HepG2 (cell line): ENCODE measurements around the gene HS6ST1. TPM values are rescaled to one million over a fixed set of nuclear protein-coding genes. Genes with fewer than 3 reads are reported as not detected.

Experiments used
- AHR ChIP-seq: IDR thresholded peaks from 2 replicates; pipeline ENCODE4 v1.6.1; 2018; ENCODE audit warnings: missing genetic modification reagents, missing compliant biosample characterization
- BCL6 ChIP-seq: IDR thresholded peaks from 2 replicates; pipeline ENCODE4 v1.6.1; 2016; ENCODE audit warnings: missing genetic modification reagents, missing compliant biosample characterization
- BHLHE40 ChIP-seq: IDR thresholded peaks from 2 replicates; pipeline ENCODE4 v1.6.1; 2011; ENCODE audit warnings: low read length, improper control_type of control experiment
- ERF ChIP-seq: IDR thresholded peaks from 2 replicates; pipeline ENCODE4 v1.6.1; 2018; ENCODE audit warnings: missing biosample characterization, missing genetic modification reagents
- IKZF4 ChIP-seq: sonication (generic); formaldehyde crosslinking; IDR thresholded peaks from 2 replicates; pipeline ENCODE4 v1.5.1; 2020; ENCODE audit warnings: borderline replicate concordance, mild to moderate bottlenecking, low read depth, missing genetic modification reagents; ENCODE audit errors: not compliant biosample characterization
- NFKB2 ChIP-seq: sonication (generic); formaldehyde crosslinking; IDR thresholded peaks from 2 replicates; pipeline ENCODE4 v1.4.0; 2020; ENCODE audit warnings: missing genetic modification reagents, borderline replicate concordance
- NFKBIZ ChIP-seq: IDR thresholded peaks from 2 replicates; pipeline ENCODE4 v1.6.1; 2018; ENCODE audit warnings: missing genetic modification reagents, missing compliant biosample characterization
- PRDM10 ChIP-seq: sonication (generic); formaldehyde crosslinking; IDR thresholded peaks from 2 replicates; pipeline ENCODE4 v1.4.0; 2020; ENCODE audit warnings: low read depth, missing genetic modification reagents
- TFAP4 ChIP-seq: sonication (generic); IDR thresholded peaks from 2 replicates; pipeline ENCODE4 v1.6.1; 2016; ENCODE audit warnings: low read depth, borderline replicate concordance
- ZNF446 ChIP-seq: sonication (generic); formaldehyde crosslinking; IDR thresholded peaks from 2 replicates; pipeline ENCODE4 v1.5.0; 2020; ENCODE audit warnings: mild to moderate bottlenecking, missing genetic modification reagents
- ZNF660 ChIP-seq: sonication (generic); formaldehyde crosslinking; IDR thresholded peaks from 2 replicates; pipeline ENCODE4 v1.5.1; 2020; ENCODE audit warnings: mild to moderate bottlenecking, low read depth, missing genetic modification reagents, borderline replicate concordance
- ZNF75D ChIP-seq: sonication (generic); formaldehyde crosslinking; IDR thresholded peaks from 2 replicates; pipeline ENCODE4 v1.8.1; 2023; ENCODE audit warnings: missing genetic modification reagents, mild to moderate bottlenecking, borderline replicate concordance
- ZSCAN25 ChIP-seq: sonication (generic); formaldehyde crosslinking; IDR thresholded peaks from 2 replicates; pipeline ENCODE4 v1.8.0; 2022; ENCODE audit warnings: mild to moderate bottlenecking, missing genetic modification reagents
- polyA plus RNA-seq, 8 experiments: library from polyadenylated mRNA; depleted of rRNA in 3 of 8; stranded (reverse) in 7 of 8; unstranded in 1 of 8; fragments of >200 nt; fragmentation: Illumina TruSeq in 4 of 8; extraction: Trizol in 4 of 8; gene quantifications; 2 replicates each; pipeline versions ENCODE4 v1.2.1 to v1.2.3, GENCODE V29; 2011 to 2016; ENCODE audit warnings: low read depth in 4 of 8, missing spikeins in 1 of 8, mixed read lengths in 1 of 8; ENCODE audit not compliant: insufficient read depth in 1 of 8
- total RNA-seq, 5 experiments: library from RNA; depleted of rRNA; stranded (reverse); fragments of >200 nt; fragmentation: Illumina TruSeq; extraction: Trizol; gene quantifications; 2 replicates each; pipeline ENCODE4 v1.2.3, GENCODE V29; 2016; ENCODE audit warnings: low read depth in 1 of 5
- TF ChIP-seq, protein P1 (sequence below): sonication (generic); formaldehyde crosslinking; IDR thresholded peaks from 2 replicates; pipeline ENCODE4 v1.4.0; 2020; ENCODE audit warnings: mild to moderate bottlenecking, missing genetic modification reagents

Gene HS6ST1
- total and polyA plus RNA-seq, 2 of the 13 experiments (the other 11 are each of a cell fraction or from before 2014, with no cell fraction given) = 34.5 to 84.6 TPM

- TF ChIP-seq PRDM10 (peak; percentile 96), IKZF4 (CRISPR knock-in tag) (peak; percentile 36), TFAP4 (peak; percentile 66; the same call in 1 of the 2 replicates), NFKB2 (CRISPR knock-in tag) (peak; percentile 68; the same call in 1 of the 2 replicates), BCL6 (CRISPR knock-in tag) (peak; percentile 83), ERF (CRISPR knock-in tag) (peak; percentile 90; the same call in 1 of the 2 replicates), NFKBIZ (CRISPR knock-in tag) (no peak; the same call in 1 of the 2 replicates), ZNF446 (CRISPR knock-in tag) (no peak), ZNF660 (no peak), ZNF75D (CRISPR knock-in tag) (no peak), BHLHE40 (peak; percentile 59), ZSCAN25 (CRISPR knock-in tag) (peak; percentile 87; the same call in 1 of the 2 replicates), AHR (CRISPR knock-in tag) (no peak)
- TF ChIP-seq, protein P1, sequence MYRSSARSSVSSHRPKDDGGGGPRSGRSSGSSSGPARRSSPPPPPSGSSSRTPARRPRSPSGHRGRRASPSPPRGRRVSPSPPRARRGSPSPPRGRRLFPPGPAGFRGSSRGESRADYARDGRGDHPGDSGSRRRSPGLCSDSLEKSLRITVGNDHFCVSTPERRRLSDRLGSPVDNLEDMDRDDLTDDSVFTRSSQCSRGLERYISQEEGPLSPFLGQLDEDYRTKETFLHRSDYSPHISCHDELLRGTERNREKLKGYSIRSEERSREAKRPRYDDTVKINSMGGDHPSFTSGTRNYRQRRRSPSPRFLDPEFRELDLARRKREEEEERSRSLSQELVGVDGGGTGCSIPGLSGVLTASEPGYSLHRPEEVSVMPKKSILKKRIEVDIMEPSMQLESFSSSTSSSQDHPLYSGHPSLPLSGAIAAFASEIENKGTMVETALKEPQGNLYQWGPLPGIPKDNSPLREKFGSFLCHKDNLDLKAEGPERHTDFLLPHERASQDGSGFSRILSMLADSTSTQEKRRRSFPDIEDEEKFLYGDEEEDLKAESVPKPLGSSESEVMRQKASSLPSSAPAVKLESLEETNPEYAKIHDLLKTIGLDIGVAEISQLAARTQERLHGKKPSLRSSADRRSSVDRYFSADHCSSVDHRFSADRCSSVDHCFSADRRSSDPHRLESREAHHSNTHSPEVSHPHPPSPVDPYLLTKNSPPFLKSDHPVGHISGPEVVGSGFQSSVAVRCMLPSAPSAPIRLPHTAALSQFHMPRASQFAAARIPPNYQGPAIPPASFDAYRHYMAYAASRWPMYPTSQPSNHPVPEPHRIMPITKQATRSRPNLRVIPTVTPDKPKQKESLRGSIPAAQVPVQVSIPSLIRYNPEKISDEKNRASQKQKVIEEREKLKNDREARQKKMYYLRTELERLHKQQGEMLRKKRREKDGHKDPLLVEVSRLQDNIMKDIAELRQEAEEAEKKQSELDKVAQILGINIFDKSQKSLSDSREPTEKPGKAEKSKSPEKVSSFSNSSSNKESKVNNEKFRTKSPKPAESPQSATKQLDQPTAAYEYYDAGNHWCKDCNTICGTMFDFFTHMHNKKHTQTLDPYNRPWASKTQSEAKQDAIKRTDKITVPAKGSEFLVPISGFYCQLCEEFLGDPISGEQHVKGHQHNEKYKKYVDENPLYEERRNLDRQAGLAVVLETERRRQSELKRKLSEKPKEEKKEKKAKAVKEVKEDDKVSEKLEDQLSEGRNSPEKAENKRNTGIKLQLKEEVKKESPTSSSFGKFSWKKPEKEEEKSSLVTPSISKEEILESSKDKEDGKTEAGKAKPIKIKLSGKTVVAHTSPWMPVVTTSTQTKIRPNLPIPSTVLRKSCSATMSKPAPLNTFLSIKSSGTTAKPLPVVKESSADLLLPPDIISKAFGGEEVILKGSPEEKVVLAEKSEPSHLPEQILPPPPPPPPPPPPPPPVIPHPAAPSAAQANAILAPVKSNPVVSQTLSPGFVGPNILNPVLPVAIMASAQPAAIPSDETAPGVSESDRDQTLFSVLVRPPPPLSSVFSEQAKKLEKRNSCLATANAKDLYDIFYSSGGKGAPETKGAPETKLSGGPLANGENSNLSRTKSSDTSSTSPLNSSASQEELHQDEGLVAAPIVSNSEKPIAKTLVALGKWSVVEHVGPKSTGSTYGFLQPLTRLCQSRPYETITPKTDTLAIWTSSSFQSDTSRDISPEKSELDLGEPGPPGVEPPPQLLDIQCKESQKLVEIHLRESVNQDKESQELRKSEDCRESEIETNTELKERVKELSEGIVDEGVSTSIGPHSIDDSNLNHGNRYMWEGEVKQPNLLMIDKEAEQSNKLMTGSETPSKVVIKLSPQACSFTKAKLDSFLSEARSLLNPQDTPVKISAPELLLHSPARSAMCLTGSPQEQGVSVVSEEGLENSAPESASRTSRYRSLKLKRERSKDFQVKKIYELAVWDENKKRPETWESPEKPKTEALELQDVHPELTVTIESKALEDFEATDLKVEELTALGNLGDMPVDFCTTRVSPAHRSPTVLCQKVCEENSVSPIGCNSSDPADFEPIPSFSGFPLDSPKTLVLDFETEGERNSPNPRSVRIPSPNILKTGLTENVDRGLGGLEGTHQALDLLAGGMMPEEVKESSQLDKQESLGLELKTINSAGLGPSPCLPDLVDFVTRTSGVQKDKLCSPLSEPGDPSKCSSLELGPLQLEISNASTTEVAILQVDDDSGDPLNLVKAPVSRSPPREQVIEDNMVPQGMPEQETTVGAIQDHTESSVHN (CRISPR knock-in tag) = no peak
Observed at GRCh38 chr2:128306081-128306930, 12.4 kb downstream of the HS6ST1 start (continued).
